GM12892 (cell line): Measurements from ENCODE around the gene ADGRL3.

Source experiments
- POLR2A ChIP-seq: IDR thresholded peaks from 2 replicates; pipeline ENCODE4 v1.6.1; 2011; ENCODE audit warnings: low read depth, low read length, control low read depth
- POLR2AphosphoS5 ChIP-seq: IDR thresholded peaks from 2 replicates; pipeline ENCODE4 v1.6.1; 2011; ENCODE audit warnings: low read depth, low read length, control low read depth
- TAF1 ChIP-seq: IDR thresholded peaks from 2 replicates; pipeline ENCODE4 v1.6.1; 2011; ENCODE audit warnings: low read depth, mild to moderate bottlenecking, control low read depth, low read length, borderline replicate concordance

DNA sequence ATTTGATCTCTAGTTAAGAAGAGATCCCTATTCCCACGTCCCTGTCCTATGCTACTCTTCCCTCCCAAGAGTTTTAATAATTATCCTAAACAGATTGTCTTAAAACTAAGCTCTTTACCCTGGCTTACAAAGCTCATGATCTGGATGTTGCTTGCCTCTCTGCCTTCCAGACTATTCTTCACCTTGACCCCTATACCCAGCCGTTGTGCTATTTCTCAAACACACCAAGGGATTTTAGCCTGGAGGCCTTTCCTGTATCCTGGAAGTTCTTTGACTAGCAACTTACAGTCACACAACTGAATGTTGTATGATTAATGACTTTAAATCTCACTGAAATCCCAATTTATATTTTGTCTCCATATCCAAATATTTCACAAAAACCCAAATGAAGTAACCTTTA is 314.9 kb downstream of the ADGRL3 start:
- TF ChIP-seq TAF1 = no peak
- TF ChIP-seq POLR2A = no peak
- TF ChIP-seq POLR2AphosphoS5 = no peak
